Lower leg skin (tissue), 4 donors: ENCODE results near the gene RERE. TPM values are rescaled to one million over a fixed set of nuclear protein-coding genes. Genes with fewer than 3 reads are reported as not detected.
"Not testable (repeated sequence)": the region's sequence is repeated elsewhere in the genome, so short reads cannot be mapped to it uniquely, and the experiment has no call there.

Experiments used
- DNase-seq, 2 donors: peaks; one replicate each; pipeline ENCODE4 v3.0.0-alpha.2; 2019; ENCODE audit warnings: low spot score in 2 of 2
- H3K4me3 ChIP-seq: fragments of 200-600 bp; sonication (generic); 2 replicates; pipeline ENCODE4 v1.5.1; 2017; ENCODE audit warnings: mild to moderate bottlenecking, low read depth; ENCODE audit not compliant: poor library complexity, severe bottlenecking
- CTCF ChIP-seq, 3 donors: fragments of 450-650 bp; IDR thresholded peaks; one replicate each; pipeline ENCODE4 v1.5.1; 2016; ENCODE audit warnings: antibody characterized with exemption in 3 of 3, mild to moderate bottlenecking in 3 of 3, moderate library complexity in 2 of 3
- POLR2A ChIP-seq, 2 donors: fragments of 450-650 bp; IDR thresholded peaks; one replicate each; pipeline ENCODE4 v1.6.1; 2016 to 2017; ENCODE audit warnings: antibody characterized with exemption in 2 of 2, mild to moderate bottlenecking in 1 of 2, moderate library complexity in 1 of 2
- WGBS, 2 donors: methylation state at CpG; one replicate each; pipeline ENCODE4 v1.1.5; 2018; 5-methylcytosine and 5-hydroxymethylcytosine counted together
- intact Hi-C: fragments of 100-400 bp; cut with DNase I; formaldehyde crosslinking; loops from one replicate; pipeline ENCODE4 v1.15.0; 2023; ENCODE audit warnings: low total_unique reads
- total RNA-seq, 4 donors: library from RNA; depleted of rRNA; stranded (reverse); fragments of >200 nt; gene quantifications; one replicate each; pipeline ENCODE4 v1.1.0, GENCODE V29; 2016

Gene RERE
- total RNA-seq, 4 donors from 2014 or later: 41.0 to 84.9 (median 76.8) TPM

- no peak for TF ChIP-seq CTCF (IDR thresholded peaks at IDR 0.05)
- TF ChIP-seq POLR2A (IDR thresholded peaks at IDR 0.05): no peak
- intact Hi-C loops: no loop called here
Measured at GRCh38 chr1:8736927-8737326, 80.5 kb downstream of the RERE start.

GRCh38 chr1:8733484-8733883, 84.0 kb downstream of the RERE start:
- DNase-seq: no peak
- H3K4me3 ChIP-seq: no peak overlapping the region
- intact Hi-C loops: no loop called here
- no peak for TF ChIP-seq POLR2A (IDR thresholded peaks at IDR 0.05)
- TF ChIP-seq CTCF (IDR thresholded peaks at IDR 0.05): no peak
- WGBS, 2 donors: 45 to 74% methylated on average over 2 of the region's 2 CpGs

More at GRCh38 chr1:8736927-8737326, 80.5 kb downstream of the RERE start:
- no peak overlapping the region for H3K4me3 ChIP-seq
- no peak for DNase-seq

- H3K4me3 ChIP-seq: no peak overlapping the region
- TF ChIP-seq CTCF (IDR thresholded peaks at IDR 0.05) (no peak), POLR2A (IDR thresholded peaks at IDR 0.05) (no peak)
- WGBS, 2 donors: 93 to 95% methylated on average over 4 of the region's 4 CpGs
- no peak for DNase-seq
- intact Hi-C loops: no loop called here
Measured at GRCh38 chr1:8731162-8731561, 86.3 kb downstream of the RERE start.

- no peak for DNase-seq
- 80 to 81% methylated on average over 3 of the region's 3 CpGs for WGBS, 2 donors
- no peak overlapping the region for H3K4me3 ChIP-seq
- intact Hi-C loops: no loop called here
- TF ChIP-seq POLR2A (IDR thresholded peaks at IDR 0.05): no peak
- no peak for TF ChIP-seq CTCF (IDR thresholded peaks at IDR 0.05)
Measured at GRCh38 chr1:8728464-8728863, 89.0 kb downstream of the RERE start.

- no peak for TF ChIP-seq POLR2A (IDR thresholded peaks at IDR 0.05)
- TF ChIP-seq CTCF (IDR thresholded peaks at IDR 0.05): no peak
- WGBS, 2 donors: 40 to 45% methylated on average over 4 of the region's 4 CpGs
Measured at GRCh38 chr1:8727809-8728213, 89.6 kb downstream of the RERE start.

GRCh38 chr1:8727316-8727715, 90.1 kb downstream of the RERE start:
- H3K4me3 ChIP-seq, intact Hi-C loops, DNase-seq: not testable (repeated sequence)
- 93 to 94% methylated on average over 14 of the region's 14 CpGs for WGBS, 2 donors

More at GRCh38 chr1:8727809-8728213, 89.6 kb downstream of the RERE start:
- intact Hi-C loops: no loop called here
- no peak overlapping the region for H3K4me3 ChIP-seq
- no peak for DNase-seq

GRCh38 chr1:8726801-8727186, 90.6 kb downstream of the RERE start:
- intact Hi-C loops, H3K4me3 ChIP-seq, DNase-seq: not testable (repeated sequence)
- WGBS, 2 donors: 52 to 62% methylated on average over 7 of the region's 7 CpGs
